GM18502 (cell line): ENCODE results near the gene NFATC1.

Experiments used
- ATAC-seq: cut with Tn5 transposase; IDR thresholded peaks from one replicate; pipeline ENCODE4 v1.9.1; 2021; ENCODE audit warnings: mild to moderate bottlenecking; ENCODE audit not compliant: unreplicated experiment, poor library complexity

The NFATC1 gene

DNA sequence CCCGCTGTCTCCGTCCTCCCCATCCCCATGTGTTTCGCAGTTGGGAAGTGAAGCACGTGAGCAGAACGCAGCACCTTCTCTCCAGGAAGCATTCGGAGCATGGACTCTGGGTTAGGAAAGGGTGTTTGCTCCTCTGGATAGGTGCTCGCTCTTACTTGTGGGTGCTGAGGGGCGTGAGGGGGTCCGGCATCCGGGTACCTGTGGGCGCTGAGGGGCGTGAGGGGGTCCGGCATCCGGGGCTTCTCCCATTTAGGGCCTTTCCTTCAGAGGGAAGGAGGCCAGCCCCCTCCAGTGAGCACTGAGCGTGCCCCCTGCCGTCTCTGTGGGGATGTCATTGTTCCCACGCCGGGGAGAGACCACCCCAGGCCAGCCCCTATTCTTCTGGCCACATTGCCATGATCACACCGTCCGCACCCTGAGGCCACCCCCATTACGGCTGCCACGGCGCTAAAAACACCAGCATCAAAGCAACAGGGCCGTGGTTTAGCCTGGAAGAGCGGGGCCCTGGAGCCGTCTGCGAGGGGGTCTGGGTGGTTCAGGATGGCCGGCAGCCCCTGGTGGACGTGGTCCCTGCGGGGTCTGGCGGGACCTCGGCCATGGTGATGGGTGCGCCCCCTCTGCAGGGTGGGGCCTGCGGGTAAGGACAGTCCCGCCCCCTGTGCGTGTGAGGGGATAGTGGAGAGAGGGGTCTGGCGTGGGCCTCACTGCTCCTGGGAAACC lies 41.0 kb downstream of the NFATC1 start:
- no peak for ATAC-seq

DNA sequence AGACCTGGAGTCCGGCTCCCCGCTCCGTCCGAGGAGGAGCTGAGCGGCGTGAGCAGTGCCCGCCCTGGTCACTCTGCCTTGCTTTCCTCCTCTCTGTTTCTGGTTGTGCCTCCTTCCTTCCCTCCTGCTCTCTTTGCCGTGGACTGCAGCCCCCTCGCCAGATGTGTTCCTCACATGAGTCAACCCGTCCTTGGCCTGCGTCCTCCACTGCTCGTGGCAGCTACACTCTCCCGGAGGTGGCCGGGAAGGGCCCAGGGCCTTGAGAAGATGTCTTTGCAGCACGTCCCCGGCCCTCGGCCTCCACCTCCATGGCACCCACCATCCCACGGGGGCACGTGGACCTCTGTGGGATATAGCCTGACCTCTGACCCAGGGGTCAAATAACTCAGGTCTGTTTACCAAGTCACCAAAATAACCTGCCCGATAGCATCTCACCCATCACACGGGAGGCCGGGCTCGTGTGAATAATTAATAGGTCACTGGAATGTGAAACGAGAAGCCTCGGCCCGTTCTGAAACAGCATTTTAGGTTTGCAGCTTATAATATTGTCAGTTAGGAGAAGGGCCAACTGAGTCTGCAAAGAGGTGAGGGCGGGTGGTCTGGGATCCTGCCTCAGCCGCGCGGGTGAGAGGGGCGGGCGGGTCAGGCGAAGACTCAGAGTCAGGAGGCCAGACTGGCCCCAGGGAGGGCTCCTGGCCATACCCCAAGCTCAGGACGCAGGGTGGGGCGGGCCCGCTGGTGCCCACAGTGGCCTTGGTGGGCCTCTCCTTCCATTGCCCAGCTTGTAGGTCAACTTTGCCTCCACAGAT lies 42.6 kb downstream of the NFATC1 start:
- no peak for ATAC-seq

DNA sequence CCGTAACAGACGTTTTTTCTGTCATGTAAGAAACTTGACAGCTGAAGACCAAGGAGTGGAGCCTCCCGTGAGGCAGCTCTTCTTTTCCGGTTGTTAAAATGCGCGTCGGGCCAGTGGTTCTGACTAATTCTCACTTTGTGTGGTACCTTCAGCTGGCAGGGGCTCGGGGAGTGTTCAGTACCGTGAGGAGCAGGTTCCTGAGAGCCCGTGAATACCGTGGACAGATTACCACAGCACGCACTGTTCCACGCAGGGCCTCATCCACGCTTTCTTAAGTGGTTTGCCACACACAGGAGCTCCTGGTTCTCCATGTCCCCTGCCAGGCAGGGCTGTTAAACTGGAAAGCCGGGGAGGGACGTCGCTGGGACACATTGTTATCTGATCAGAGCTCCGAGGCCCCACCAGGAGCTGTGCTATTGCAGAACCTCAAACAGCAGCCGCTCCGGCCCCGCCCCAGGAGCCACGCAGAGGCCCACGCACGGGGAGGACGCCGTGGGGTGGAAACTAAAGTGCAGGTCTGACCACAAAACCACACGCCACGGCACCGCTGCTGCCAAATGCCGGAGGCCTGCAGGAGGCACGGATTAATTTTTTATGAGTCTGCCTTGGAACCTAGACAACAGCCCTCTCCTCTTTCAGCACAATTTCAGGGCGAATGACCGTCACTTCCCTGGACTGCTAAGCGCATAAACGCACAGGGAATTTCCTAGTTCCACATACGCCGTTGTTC lies 43.3 kb downstream of the NFATC1 start:
- ATAC-seq = no peak

DNA sequence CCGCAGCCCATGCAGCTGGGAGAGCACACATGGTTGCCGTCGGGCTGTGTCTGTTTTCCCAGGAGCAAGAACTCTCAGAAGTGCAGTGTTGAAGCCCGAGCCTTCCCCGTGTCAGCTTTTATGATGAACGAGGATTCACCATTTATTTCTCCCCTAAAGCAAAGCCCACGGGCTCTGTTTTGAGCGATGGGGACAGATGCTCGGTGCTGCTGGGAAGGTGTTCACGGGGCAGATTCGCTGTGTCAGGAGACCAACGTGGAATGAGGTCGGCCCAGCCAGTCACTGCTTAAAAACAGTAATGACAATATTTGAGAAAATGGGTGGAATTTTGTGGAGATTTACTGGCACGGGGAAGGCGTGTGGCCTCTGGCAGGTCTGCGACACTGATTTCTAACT lies 43.9 kb downstream of the NFATC1 start:
- no peak for ATAC-seq

DNA sequence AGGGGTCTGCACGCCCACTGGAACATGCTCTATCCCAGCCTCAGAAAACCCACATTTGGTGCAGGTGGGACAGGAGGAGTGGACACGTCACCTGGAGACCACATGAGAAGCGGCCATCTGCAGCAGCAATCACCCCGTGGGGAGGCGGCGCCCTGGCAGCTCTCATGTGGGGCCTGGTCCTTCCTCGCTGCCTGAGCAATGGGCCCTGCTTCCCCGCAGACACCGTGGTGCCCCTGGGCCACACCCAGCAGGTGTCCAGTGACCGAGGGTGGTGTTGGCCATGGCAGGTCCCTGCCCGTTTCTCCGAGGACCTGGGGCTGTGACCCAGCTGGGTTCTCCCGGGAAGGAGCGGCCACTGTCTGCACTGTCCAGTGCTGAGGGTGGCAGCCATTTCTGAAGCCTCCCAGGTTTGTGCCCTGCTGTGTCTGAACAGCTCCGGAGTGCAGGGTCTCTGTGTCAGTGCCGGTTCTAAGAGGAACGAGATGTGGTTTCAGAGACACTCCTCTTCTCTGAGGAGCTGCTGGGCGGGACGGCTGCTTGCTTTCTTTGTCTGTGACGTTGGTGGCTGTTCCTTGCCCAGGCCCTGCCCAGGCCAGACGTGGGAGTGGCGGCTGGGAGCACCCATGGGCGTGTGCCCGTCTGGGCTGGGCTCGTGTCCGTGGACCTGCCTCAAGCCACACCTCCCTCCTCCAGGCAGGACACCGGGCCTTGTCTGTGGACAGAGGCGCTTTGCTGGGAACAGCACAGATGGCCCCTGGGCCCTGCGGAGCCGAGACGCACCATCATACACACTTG lies 44.8 kb downstream of the NFATC1 start:
- no peak for ATAC-seq

DNA sequence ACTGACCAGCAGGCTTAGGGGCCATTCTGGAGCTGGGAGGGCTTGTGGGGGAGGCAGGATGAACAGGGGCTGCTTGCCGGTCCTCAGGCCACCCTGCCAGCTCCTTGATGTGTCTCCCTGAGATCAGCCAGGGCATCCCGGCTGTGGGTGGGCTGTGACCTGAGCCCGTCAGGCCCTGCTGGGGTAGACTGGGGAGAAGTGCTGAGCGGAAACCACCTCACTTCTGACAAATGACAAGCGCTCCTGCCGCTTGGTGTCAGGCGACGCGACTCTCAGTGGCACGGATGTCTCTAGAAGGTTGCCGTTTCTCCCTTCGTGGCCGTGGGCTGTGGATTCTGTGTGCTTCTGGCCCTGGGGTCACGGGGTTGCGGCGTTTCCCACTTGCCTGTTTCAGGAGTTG lies 45.7 kb downstream of the NFATC1 start:
- ATAC-seq = no peak

DNA sequence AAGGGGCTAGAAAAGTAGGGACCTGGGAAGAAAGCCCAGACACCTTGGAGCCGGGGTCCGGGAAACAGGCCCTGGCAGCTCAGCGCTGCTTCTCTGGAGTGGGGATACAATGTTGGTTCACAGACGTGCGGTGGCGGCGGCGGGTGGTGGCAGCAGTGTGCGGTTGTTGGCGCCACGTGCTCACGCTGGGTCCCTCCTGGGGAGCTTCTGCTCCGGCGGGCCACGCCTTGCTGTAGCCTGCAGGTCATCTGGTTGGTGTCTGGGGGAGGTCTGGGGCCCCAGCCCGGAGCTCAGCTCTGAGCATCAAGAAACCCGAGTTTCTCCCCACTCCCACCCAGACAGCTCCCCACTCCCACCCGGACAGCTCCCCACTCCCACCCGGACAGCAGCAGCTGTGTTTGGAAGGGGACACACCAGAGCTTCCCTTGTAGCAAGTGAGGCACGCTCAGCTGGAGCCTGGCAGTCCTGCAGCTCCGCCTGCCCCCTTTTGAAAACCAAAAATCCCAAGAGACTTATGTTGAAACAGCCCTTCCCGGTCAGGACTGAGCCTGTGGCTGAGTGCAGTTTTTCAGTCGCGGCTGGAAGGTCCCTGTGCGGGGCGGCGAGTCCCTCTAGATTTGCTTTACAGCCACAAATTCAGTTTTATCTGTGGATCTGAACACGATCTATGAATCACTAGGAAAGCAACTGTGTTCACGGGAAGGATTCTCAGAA lies 46.9 kb downstream of the NFATC1 start:
- ATAC-seq = no peak

DNA sequence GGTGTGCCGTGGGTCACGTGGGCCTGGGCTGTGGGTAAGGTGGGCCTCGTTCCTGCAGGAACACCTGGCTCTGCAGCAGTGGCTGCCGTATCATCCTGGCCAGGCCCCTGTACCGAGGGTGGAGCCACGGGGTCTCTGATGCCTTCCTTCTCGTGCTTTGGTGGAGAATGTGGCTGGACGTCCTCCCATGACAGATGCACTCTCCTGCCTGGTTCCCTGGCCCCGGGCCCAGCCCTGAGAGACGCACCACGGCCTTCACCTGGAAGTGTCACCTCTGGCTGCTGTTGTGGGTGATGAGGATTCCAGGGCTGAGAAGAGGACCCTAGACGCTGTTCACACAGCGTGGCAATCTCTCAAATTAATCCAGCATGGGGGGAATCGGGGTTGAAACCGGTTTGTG lies 49.5 kb downstream of the NFATC1 start:
- no peak for ATAC-seq

DNA sequence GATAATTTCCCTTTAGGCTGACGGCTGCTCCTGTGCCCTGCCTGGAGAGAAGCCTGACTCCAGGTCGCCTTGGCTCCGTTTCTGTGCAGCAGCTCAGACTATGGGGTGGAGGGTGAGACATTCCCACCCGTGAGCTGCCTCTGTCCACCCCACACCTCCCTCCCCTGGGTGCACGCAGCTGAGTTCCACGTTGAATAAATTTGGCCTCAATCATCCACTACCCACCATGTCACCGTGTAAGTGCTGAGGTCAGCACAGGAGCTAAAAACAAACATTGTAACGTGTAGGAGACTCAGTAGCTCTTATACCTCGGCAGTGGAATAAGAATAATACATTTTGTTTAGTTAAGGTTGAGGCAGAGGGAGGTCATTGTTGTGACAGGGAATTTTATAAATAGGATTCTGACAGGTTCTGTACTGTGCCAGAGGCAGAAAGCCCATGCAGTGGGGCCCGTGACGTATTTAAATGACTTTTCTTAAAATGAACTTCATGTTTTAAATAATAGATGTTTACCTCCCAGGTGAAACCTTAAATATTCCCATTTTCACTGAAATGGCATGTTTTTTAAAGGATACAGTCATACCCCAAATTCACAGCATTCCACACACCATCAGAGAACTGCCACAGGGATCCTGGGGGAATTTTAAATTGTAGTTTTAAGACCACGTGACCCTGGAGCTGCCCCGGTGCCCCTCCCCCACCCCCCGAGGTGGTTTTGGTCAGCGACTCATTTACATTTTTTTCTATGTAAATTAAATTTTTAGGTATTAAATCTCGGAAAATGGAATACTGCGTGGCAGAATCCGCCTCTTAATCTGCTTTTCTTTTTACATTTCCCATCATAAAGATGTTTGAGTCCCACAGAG lies 50.2 kb downstream of the NFATC1 start:
- no peak for ATAC-seq

DNA sequence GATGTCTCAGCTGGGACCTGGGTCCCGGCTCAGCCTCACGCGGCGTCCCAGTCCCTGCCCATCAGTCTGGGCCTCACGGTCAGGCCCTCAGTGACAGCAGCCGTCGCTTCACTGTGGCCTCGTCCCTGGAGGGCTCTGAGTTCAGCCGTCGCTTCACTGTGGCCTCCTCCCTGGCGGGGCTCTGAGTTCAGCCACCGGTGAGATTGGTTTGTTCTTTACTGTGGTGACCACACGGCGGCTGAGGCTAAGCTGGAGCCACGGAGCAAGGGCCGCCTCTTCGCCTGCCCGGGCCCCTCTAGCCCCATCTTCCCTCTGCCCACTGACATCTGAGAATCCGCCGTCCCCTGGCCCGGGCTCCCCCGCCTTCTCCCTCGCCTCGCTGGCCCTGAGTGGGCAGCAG lies 51.2 kb downstream of the NFATC1 start:
- no peak for ATAC-seq

DNA sequence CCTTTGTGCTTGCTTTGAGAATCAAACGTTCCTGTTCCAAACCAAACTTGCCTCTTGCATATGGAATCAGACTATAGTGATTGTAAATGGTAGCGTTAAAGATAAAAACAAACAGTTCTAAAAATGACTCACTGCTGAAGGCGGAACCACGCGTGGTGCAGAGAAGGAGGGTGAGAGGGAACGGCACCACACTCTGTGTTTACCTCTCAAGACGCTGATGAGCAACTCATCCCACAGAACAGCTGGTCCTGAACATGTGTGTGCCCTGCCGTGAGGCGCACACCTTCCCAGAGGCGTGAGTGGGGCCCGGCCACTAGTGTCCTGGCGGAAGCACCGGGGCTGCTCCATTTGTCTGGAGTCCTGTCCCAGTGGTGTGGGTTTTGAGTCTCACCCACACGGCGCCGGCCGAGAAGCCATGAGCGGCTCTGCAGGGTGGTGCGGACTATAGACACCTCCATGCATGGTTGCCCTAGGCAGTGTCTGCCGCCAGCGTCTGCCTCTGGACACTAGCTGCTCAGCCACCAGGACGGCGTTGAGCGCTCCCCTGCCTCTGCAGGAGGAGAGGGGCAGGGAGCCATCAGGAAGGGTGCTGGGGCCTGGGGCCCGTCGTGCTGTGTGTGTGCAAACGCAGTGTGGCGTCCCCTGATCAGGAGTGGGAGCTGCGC lies 52.1 kb downstream of the NFATC1 start:
- ATAC-seq = no peak

DNA sequence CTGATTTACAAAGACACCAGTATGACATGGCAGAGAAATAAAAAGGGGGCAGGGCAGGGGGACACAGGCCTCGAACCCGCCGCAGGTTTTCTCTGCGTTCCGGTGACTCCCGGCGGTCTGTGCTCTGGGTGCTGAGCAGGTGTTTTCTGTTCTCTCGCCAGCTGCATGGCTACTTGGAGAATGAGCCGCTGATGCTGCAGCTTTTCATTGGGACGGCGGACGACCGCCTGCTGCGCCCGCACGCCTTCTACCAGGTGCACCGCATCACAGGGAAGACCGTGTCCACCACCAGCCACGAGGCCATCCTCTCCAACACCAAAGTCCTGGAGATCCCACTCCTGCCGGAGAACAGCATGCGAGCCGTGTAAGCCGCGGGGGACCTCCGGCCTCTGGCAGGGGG lies 52.9 kb downstream of the NFATC1 start:
- ATAC-seq = no peak

DNA sequence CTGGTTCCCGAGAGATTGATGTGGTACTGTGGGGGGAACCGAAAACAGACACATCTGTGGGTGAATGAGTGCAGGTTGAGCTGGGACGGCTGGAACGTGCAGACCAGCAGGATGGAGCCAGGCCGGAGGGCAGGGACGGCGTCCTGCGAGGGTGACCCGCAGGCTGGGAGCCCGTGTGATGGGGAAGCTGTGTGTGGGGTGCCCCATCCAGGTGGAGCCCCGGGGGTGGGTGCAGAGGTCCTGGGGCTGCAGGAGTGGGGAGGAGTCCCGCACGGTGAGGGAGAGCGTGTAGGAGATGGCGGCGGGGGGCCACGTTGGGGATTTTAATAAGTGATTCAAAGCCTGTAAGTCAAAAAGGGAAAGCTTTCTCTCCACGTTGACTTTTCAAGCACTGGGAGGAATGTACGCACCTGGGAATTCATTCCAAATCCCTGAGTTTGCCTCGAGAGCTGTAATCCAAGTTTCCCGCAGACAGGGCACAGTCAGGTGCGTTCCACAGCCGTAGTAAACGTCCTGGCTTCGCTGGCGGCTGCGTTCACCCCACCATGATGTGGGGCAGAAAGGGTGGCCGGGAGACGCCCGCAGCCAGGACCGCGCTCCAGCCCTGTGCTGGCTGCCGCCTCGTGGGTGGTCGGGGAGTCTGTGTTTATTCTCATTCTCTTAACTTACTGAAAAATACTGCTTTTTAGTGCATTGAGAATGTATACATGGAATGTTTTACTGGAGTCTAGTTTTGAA lies 54.0 kb downstream of the NFATC1 start:
- ATAC-seq = no peak

DNA sequence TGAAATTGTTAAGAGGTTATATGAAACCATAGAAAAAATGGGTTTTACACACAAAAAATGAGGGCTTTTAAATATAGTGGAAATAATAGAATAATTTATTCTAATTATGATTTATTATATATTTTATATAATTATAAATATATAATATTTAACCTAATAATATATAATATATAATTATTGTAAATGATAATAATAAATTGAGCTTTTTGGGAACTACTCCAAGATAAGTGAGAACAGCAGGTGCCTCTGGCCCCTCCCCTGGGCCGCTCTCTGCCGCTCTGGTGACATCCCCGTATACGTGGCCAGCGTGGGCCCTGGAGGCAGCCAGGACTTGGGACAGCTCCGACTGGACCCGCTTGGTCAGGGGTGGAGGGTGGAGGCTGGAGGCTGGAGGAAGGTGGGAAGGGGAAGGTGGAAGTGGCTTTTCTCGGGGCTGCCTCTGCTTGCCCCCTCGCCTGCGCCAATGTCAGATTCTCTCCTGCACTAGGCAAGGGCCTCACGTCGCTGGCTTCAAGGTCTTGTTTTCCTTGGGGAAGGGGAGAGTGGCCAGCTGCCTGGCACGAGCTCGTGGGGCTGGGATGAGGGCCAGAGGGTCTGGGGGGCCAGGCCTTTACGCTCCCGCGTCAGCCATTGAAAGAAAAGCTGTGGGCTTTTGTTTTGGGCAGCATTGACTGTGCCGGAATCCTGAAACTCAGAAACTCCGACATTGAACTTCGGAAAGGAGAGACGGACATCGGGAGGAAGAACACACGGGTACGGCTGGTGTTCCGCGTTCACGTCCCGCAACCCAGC lies 54.8 kb downstream of the NFATC1 start:
- ATAC-seq = no peak

DNA sequence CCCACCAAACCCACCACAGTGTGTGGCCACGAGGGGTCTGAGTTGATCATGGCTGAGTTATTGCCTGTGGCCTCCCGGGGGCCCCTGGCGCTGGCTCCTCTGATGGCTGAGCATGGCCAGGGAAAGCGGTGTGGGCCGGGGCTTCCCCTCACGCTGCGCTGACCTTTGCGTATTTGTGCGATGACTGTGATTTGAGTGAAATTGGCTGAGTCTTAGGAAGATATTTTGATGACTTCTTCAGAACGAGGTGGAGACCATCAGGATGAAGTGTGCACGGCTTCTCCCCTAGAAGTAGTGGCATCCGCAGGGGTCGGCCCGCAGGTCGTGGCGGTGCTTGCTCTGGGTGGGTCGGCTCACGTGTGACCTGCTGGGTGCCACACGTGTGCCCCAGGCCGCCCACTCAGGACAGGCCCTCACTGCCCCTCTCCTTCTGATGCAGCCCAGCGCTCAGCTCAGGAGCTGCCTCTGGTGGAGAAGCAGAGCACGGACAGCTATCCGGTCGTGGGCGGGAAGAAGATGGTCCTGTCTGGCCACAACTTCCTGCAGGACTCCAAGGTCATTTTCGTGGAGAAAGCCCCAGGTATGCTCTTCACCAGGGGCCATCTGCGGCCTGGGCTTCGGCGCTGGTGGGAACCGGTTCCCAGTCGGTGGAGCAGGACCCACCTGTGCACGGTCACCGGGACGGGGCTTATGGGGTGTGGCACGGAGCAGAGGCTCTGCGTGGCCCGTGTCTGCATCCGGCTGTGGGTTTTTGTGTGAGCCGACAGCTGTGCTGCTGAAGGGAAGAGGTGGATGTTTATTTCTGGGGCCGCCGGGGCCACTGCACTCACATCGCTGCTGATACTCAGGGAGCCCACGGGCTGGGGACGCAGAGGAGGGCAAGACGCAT lies 55.8 kb downstream of the NFATC1 start:
- no peak for ATAC-seq
